PC-9 (cell line): ENCODE results near the gene COL5A3. TPM values are rescaled to one million over a fixed set of nuclear protein-coding genes. Genes with fewer than 3 reads are reported as not detected.
A peak's percentile ranks its signal among the peaks of the same experiment; 100 is the strongest.

Source experiments
- Bru-seq: library from RNA; stranded (reverse); fragments of 400-500 nt; gene quantifications from one replicate; lab custom pipeline; 2021; lab: Mats Ljungman, UMichigan
- BruChase-seq, 2 experiments: library from RNA; stranded (reverse); fragments of 400-500 nt; gene quantifications; one replicate each; lab custom pipeline; 2021; lab: Mats Ljungman, UMichigan
- BruUV-seq: library from RNA; stranded (reverse); fragments of 400-500 nt; replicated peaks from 2 replicates; lab custom pipeline; 2021; lab: Mats Ljungman, UMichigan
- CTCF ChIA-PET: fragments of 300-600 bp; sonication (Branson Sonifier 250); formaldehyde crosslinking; loops from one replicate; lab custom pipeline; 2022; ENCODE audit warnings: antibody characterized with exemption; lab: Charles Lee
- POLR2A ChIA-PET: fragments of 300-600 bp; sonication (Branson Sonifier 250); formaldehyde crosslinking; loops from one replicate; lab custom pipeline; 2022; ENCODE audit warnings: antibody characterized with exemption; ENCODE audit not compliant: unreplicated experiment; lab: Charles Lee
- DNase-seq, 2 experiments: peaks; one replicate each; pipeline versions ENCODE4 v3.0.0 to v3.0.0-alpha.2; 2015 to 2022; ENCODE audit warnings: mixed read lengths in 1 of 2
- H2AFZ ChIP-seq: fragments of 200-600 bp; sonication (generic); 2 replicates; pipeline ENCODE4 v1.8.1; 2017; ENCODE audit warnings: antibody characterized with exemption
- H3F3A ChIP-seq: fragments of 200-600 bp; sonication (generic); 2 replicates; pipeline ENCODE4 v1.8.1; 2017; ENCODE audit warnings: antibody characterized with exemption, mild to moderate bottlenecking, low read depth; ENCODE audit not compliant: insufficient read depth
- H3K27ac ChIP-seq: fragments of 200-600 bp; sonication (generic); 2 replicates; pipeline ENCODE4 v1.6.1; 2016; ENCODE audit warnings: mixed run types
- H3K27me3 ChIP-seq: fragments of 200-600 bp; sonication (generic); 2 replicates; pipeline ENCODE4 v1.6.1; 2016; ENCODE audit warnings: low read depth, mixed run types; ENCODE audit not compliant: insufficient read depth
- H3K36me3 ChIP-seq: fragments of 200-600 bp; sonication (generic); 2 replicates; pipeline ENCODE4 v1.6.1; 2016; ENCODE audit warnings: low read depth, mixed run types
- H3K4me1 ChIP-seq: fragments of 200-600 bp; sonication (generic); replicated peaks from 2 replicates; pipeline ENCODE4 v1.6.1; 2016; ENCODE audit warnings: mixed run types; ENCODE audit not compliant: insufficient read depth
- H3K4me2 ChIP-seq: fragments of 200-600 bp; sonication (generic); 2 replicates; pipeline ENCODE4 v1.6.1; 2017; ENCODE audit warnings: mixed run types
- H3K4me3 ChIP-seq: fragments of 200-600 bp; sonication (generic); 2 replicates; pipeline ENCODE4 v1.6.1; 2016; ENCODE audit warnings: mixed run types
- H3K79me2 ChIP-seq: fragments of 200-600 bp; sonication (generic); 2 replicates; pipeline ENCODE4 v1.6.1; 2017; ENCODE audit warnings: low read depth, mixed run types
- H3K9me2 ChIP-seq: fragments of 200-600 bp; sonication (generic); 2 replicates; pipeline ENCODE4 v1.8.1; 2017; ENCODE audit warnings: mild to moderate bottlenecking; ENCODE audit not compliant: insufficient read depth
- H3K9me3 ChIP-seq: fragments of 200-600 bp; sonication (generic); 2 replicates; pipeline ENCODE4 v1.8.1; 2016; ENCODE audit warnings: low read depth; ENCODE audit not compliant: insufficient read depth
- H4K20me1 ChIP-seq: fragments of 200-600 bp; sonication (generic); 2 replicates; pipeline ENCODE4 v1.8.1; 2017; ENCODE audit not compliant: insufficient read depth
- CTCF ChIP-seq: fragments of 200-600 bp; sonication (generic); conservative IDR thresholded peaks from 2 replicates; pipeline ENCODE4 v1.6.1; 2017; ENCODE audit warnings: mixed run types, antibody characterized with exemption, mild to moderate bottlenecking, moderate library complexity
- EZH2 ChIP-seq: fragments of 200-600 bp; sonication (generic); IDR thresholded peaks from 2 replicates; pipeline ENCODE4 v1.8.0; 2017; ENCODE audit warnings: antibody characterized with exemption, low read depth
- intact Hi-C: fragments of 100-400 bp; cut with micrococcal nuclease; formaldehyde crosslinking; loops from one replicate; pipeline ENCODE4 v1.10.0; 2022; ENCODE audit not compliant: unreplicated experiment
- long read RNA-seq: library from polyadenylated mRNA; stranded (forward); transcript quantifications from one replicate; pipeline ENCODE4 v2.0.0, GENCODE V29; 2022
- total RNA-seq: library from RNA; stranded (reverse); gene quantifications from 2 replicates; pipeline ENCODE4 v1.2.3, GENCODE V29; 2021

COL5A3 gene
- total RNA-seq (not detected in 2 replicates), Bru-seq, nascent RNA (not detected), BruChase-seq, experiment 1, labeled RNA remaining after a 2-hour chase (not detected), BruChase-seq, experiment 2, labeled RNA remaining after a 6-hour chase (percentile 2 among the genes with signal in this experiment)
- long read RNA-seq, result 0 reads

DNA sequence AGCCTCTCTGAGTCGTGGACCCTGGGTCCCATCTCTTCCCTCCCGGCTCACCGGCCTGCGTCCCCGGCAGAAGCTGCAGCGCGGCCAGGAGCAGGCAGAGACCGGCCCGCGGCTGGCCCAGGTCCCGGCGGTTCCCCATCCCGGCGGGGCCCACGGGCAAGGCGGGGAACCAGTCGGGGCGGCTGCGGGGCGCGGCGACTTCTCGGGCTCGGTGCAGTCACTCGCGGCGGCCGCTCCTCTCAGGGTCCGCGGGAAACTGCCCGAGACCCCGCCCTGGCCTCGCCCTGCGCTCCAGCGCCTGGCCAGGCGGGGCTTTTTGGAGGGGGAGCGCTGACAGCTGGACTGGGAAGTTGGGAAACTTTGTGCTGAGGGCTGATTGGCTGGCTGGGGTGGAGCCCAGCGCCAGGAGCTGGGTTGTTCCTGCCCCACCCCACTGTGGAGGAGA, at the start of gene COL5A3:
COL5A3 (minus strand) TSS at position 258 of the 445 bp plus-strand sequence; CDS start at position 139, 119 bp downstream.
- ChIA-PET POLR2A (no interaction called here), CTCF (no interaction called here)
- intact Hi-C loops, result no loop called here
- Histone ChIP-seq H4K20me1 (no peaks in the 10 kb centered on the region; the same call in 1 of the 2 replicates), H2AFZ (no peak within 1 kb of the TSS), H3K27ac (no peak within 1 kb of the TSS), H3K9me2 (no peaks in the 10 kb centered on the region), H3K27me3 (peaks cover 95% of the 10 kb centered on the region), H3K9me3 (no peaks in the 10 kb centered on the region), H3K4me2 (no peak within 1 kb of the TSS), H3K4me3 (no peak within 1 kb of the TSS), H3K4me1 (no peaks in the 10 kb centered on the region), H3F3A (no peaks in the 10 kb centered on the region), H3K36me3 (no peaks in the 10 kb centered on the region), H3K79me2 (no peaks in the 10 kb centered on the region)
- TF ChIP-seq EZH2 (no peak), CTCF (no peak)
- no TSS peak for BruUV-seq
- DNase-seq, result no peak

- POLR2A ChIA-PET, result no interaction called here
- CTCF ChIA-PET, result no interaction called here
- DNase-seq, result peak in 1 of 2 experiments; percentile 49
- no TSS peak for BruUV-seq
- H3K4me2 ChIP-seq, result 0 out of 2 replicates have a peak overlapping the region, but pooled peaks have one; percentile 24
- no peaks in the 10 kb centered on the region for H3K36me3 ChIP-seq
- no peaks in the 10 kb centered on the region for H4K20me1 ChIP-seq
- no peaks in the 10 kb centered on the region for H3K79me2 ChIP-seq
- H3K9me3 ChIP-seq, result no peaks in the 10 kb centered on the region
- H3K27me3 ChIP-seq, result peaks cover 78% of the 10 kb centered on the region
- no peak for TF ChIP-seq EZH2
- TF ChIP-seq CTCF, result no peak
- H3K9me2 ChIP-seq, result no peaks in the 10 kb centered on the region
- no peak overlapping the region for H3K4me3 ChIP-seq
- H3F3A ChIP-seq, result no peaks in the 10 kb centered on the region
- H3K4me1 ChIP-seq, result no peaks in the 10 kb centered on the region
- intact Hi-C loops, result no loop called here
- H3K27ac ChIP-seq, result no peak overlapping the region
- H2AFZ ChIP-seq, result no peak overlapping the region
These were observed 42.5 kb upstream of the COL5A3 start for GRCh38 chr19:10052602-10053360.

GRCh38 chr19:10049626-10050025, 39.3 kb upstream of the COL5A3 start:
- Histone ChIP-seq H4K20me1 (no peaks in the 10 kb centered on the region), H2AFZ (no peak overlapping the region), H3F3A (no peaks in the 10 kb centered on the region), H3K4me1 (no peaks in the 10 kb centered on the region), H3K79me2 (no peaks in the 10 kb centered on the region), H3K9me2 (no peaks in the 10 kb centered on the region), H3K27ac (no peak overlapping the region), H3K36me3 (no peaks in the 10 kb centered on the region), H3K4me3 (no peak overlapping the region), H3K4me2 (no peak overlapping the region), H3K27me3 (peaks cover 67% of the 10 kb centered on the region), H3K9me3 (no peaks in the 10 kb centered on the region)
- POLR2A ChIA-PET, result no interaction called here
- peak in 1 of 2 experiments; percentile 17 for DNase-seq
- CTCF ChIA-PET, result no interaction called here
- BruUV-seq, result no TSS peak
- intact Hi-C loops, result no loop called here
- TF ChIP-seq CTCF, result no peak
- TF ChIP-seq EZH2, result no peak
